ENCODE data around the gene DHX38.

- no peak for TF ChIP-seq CTCF (IDR thresholded peaks at IDR 0.05)
- no peak for TF ChIP-seq POLR2AphosphoS5 (IDR thresholded peaks at IDR 0.05)
- no peak for TF ChIP-seq POLR2A (IDR thresholded peaks at IDR 0.05)
Measured at GRCh38 chr16:72055911-72056310, 37.7 kb upstream of the DHX38 start.

Measured in stomach (tissue), 4 donors.